H1 (cell line): ENCODE results near the gene TTBK1. TPM values are rescaled to one million over a fixed set of nuclear protein-coding genes. Genes with fewer than 3 reads are reported as not detected.

Experiments
- CTCF ChIA-PET: fragments of 300-600 bp; sonication (Branson Sonifier 250); formaldehyde crosslinking; loops from one replicate; lab custom pipeline; 2021; ENCODE audit not compliant: partially characterized antibody; lab: Charles Lee
- POLR2A ChIA-PET: fragments of 300-600 bp; sonication (Branson Sonifier 250); formaldehyde crosslinking; loops from one replicate; lab custom pipeline; 2021; ENCODE audit warnings: inconsistent platforms; ENCODE audit not compliant: partially characterized antibody; lab: Charles Lee
- DNase-seq, 2 experiments: peaks; one replicate each; pipeline versions ENCODE4 v3.0.0 to v3.0.0-alpha.2; 2010 to 2022; ENCODE audit warnings: low spot score in 2 of 2, low read depth in 1 of 2, mixed read lengths in 1 of 2
- FAIRE-seq: peaks from 2 replicates; lab custom pipeline; 2011; peaks lifted over from hg19 to GRCh38; lab: Jason Lieb, UNC
- H2AFZ ChIP-seq: 2 replicates; pipeline ENCODE4 v1.8.1; 2012; ENCODE audit warnings: low read length, inconsistent platforms
- H2AK5ac ChIP-seq: 2 replicates; pipeline ENCODE4 v1.6.1; 2013; ENCODE audit warnings: low read depth, low read length
- H2BK120ac ChIP-seq: replicated peaks from 2 replicates; pipeline ENCODE3; 2013; ENCODE audit warnings: low read depth, low read length, inconsistent platforms
- H2BK12ac ChIP-seq: 2 replicates; pipeline ENCODE4 v1.6.1; 2013; ENCODE audit warnings: low read depth, low read length
- H2BK15ac ChIP-seq: 2 replicates; pipeline ENCODE4 v1.6.1; 2013; ENCODE audit warnings: low read length
- H2BK20ac ChIP-seq: 2 replicates; pipeline ENCODE4 v1.6.1; 2013; ENCODE audit warnings: low read length
- H2BK5ac ChIP-seq: 2 replicates; pipeline ENCODE4 v1.6.1; 2013; ENCODE audit warnings: low read depth, low read length
- H3K14ac ChIP-seq: 2 replicates; pipeline ENCODE4 v1.6.1; 2013; ENCODE audit warnings: inconsistent platforms; ENCODE audit not compliant: insufficient read length
- H3K18ac ChIP-seq: 2 replicates; pipeline ENCODE4 v1.6.1; 2013; ENCODE audit warnings: low read length; ENCODE audit errors: extremely low read depth
- H3K23ac ChIP-seq: 2 replicates; pipeline ENCODE4 v1.6.1; 2013; ENCODE audit warnings: inconsistent platforms; ENCODE audit not compliant: insufficient read length
- H3K23me2 ChIP-seq: 2 replicates; pipeline ENCODE4 v1.6.1; 2013; ENCODE audit warnings: low read depth, low read length
- H3K27ac ChIP-seq: 2 replicates; pipeline ENCODE4 v1.6.1; 2011; ENCODE audit warnings: low read depth, low read length, inconsistent platforms
- H3K27me3 ChIP-seq, 4 experiments: replicated peaks in 1 of 4; 1 replicate in 1 of 4; 2 replicates in 3 of 4; pipeline versions ENCODE4 v1.6.1 to v1.8.1; 2011 to 2013; ENCODE audit warnings: low read length in 3 of 4, mild to moderate bottlenecking in 3 of 4, inconsistent platforms in 2 of 4, mixed read lengths in 2 of 4, moderate library complexity in 1 of 4; ENCODE audit not compliant: control insufficient read depth in 3 of 4, insufficient read depth in 3 of 4; ENCODE audit errors: extremely low read depth in 1 of 4
- H3K36me3 ChIP-seq, 4 experiments: 2 replicates each; pipeline versions ENCODE4 v1.6.1 to v1.8.1; 2011 to 2013; ENCODE audit warnings: mild to moderate bottlenecking in 4 of 4, low read length in 3 of 4, moderate library complexity in 2 of 4, control low read depth in 1 of 4, inconsistent platforms in 1 of 4; ENCODE audit not compliant: insufficient read depth in 4 of 4, control insufficient read depth in 2 of 4
- H3K4ac ChIP-seq: replicated peaks from 2 replicates; pipeline ENCODE3; 2013; ENCODE audit warnings: low read length, low read depth, mixed read lengths, inconsistent platforms; ENCODE audit not compliant: insufficient read length
- H3K4me1 ChIP-seq, 4 experiments: replicated peaks in 1 of 4; 1 replicate in 1 of 4; 2 replicates in 3 of 4; pipeline versions ENCODE4 v1.6.1 to v1.8.1; 2011 to 2013; ENCODE audit warnings: low read length in 3 of 4, inconsistent platforms in 2 of 4, mixed read lengths in 1 of 4; ENCODE audit not compliant: insufficient read depth in 4 of 4, control insufficient read depth in 3 of 4
- H3K4me2 ChIP-seq, 2 experiments: 2 replicates each; pipeline versions ENCODE4 v1.6.1 to v1.8.1; 2011 to 2013; ENCODE audit warnings: low read depth in 2 of 2, low read length in 2 of 2, control low read depth in 1 of 2, inconsistent platforms in 1 of 2, mild to moderate bottlenecking in 1 of 2; ENCODE audit not compliant: insufficient read depth in 1 of 2
- H3K4me3 ChIP-seq, 4 experiments: fragments of 200-600, 300-600 bp in 1 of 4; sonication (generic), shearing (Covaris generic), sonication (Bioruptor Twin) in 1 of 4; 2 replicates each; pipeline versions ENCODE4 v1.5.1 to v1.8.1; 2011 to 2016; ENCODE audit warnings: low read length in 4 of 4, low read depth in 3 of 4, control low read depth in 2 of 4, inconsistent platforms in 2 of 4, mild to moderate bottlenecking in 2 of 4, mixed read lengths in 1 of 4, moderate library complexity in 1 of 4; ENCODE audit not compliant: insufficient read depth in 2 of 4; ENCODE audit errors: extremely low read depth in 1 of 4
- H3K56ac ChIP-seq: replicated peaks from 2 replicates; pipeline ENCODE3; 2013; ENCODE audit warnings: low read depth, mild to moderate bottlenecking, mixed read lengths, low read length, inconsistent platforms; ENCODE audit not compliant: insufficient read length
- H3K79me1 ChIP-seq: 2 replicates; pipeline ENCODE4 v1.6.1; 2013; ENCODE audit warnings: low read depth, low read length, control low read depth
- H3K79me2 ChIP-seq, 2 experiments: 2 replicates each; pipeline versions ENCODE4 v1.6.1 to v1.8.1; 2012 to 2013; ENCODE audit warnings: low read length in 2 of 2, mild to moderate bottlenecking in 2 of 2, inconsistent platforms in 1 of 2; ENCODE audit not compliant: insufficient read depth in 2 of 2, control insufficient read depth in 1 of 2
- H3K9ac ChIP-seq, 4 experiments: replicated peaks in 1 of 4; 1 replicate in 1 of 4; 2 replicates in 3 of 4; pipeline versions ENCODE4 v1.6.1 to v1.8.1; 2011 to 2013; ENCODE audit warnings: low read depth in 3 of 4, low read length in 3 of 4, control low read depth in 2 of 4, mild to moderate bottlenecking in 2 of 4, moderate library complexity in 2 of 4, inconsistent platforms in 1 of 4; ENCODE audit errors: extremely low read depth in 1 of 4
- H3K9me3 ChIP-seq, 2 experiments: 2 replicates each; pipeline versions ENCODE4 v1.6.1 to v1.8.1; 2012 to 2013; ENCODE audit warnings: mild to moderate bottlenecking in 2 of 2, moderate library complexity in 2 of 2, control low read depth in 1 of 2, inconsistent platforms in 1 of 2, low read depth in 1 of 2, low read length in 1 of 2, mixed read lengths in 1 of 2; ENCODE audit not compliant: insufficient read depth in 2 of 2
- H4K20me1 ChIP-seq, 2 experiments: replicated peaks in 1 of 2; 2 replicates each; pipeline versions ENCODE3 to v1.8.1; 2011 to 2013; ENCODE audit warnings: inconsistent platforms in 2 of 2, low read length in 2 of 2, mild to moderate bottlenecking in 1 of 2; ENCODE audit not compliant: insufficient read depth in 2 of 2, control insufficient read depth in 1 of 2
- H4K5ac ChIP-seq: 2 replicates; pipeline ENCODE4 v1.6.1; 2013; ENCODE audit warnings: low read length, low read depth, mixed read lengths, inconsistent platforms; ENCODE audit not compliant: insufficient read length
- H4K8ac ChIP-seq: 2 replicates; pipeline ENCODE4 v1.8.0; 2013; ENCODE audit warnings: mild to moderate bottlenecking, moderate library complexity, low read length, inconsistent platforms; ENCODE audit not compliant: insufficient read depth; ENCODE audit errors: extremely low read depth
- H4K91ac ChIP-seq: replicated peaks from 2 replicates; pipeline ENCODE3; 2013; ENCODE audit warnings: low read length, mixed read lengths, inconsistent platforms; ENCODE audit not compliant: insufficient read length
- ATF3 ChIP-seq: IDR thresholded peaks from 2 replicates; pipeline ENCODE4 v1.6.1; 2011; ENCODE audit warnings: low read depth, mild to moderate bottlenecking, low read length; ENCODE audit not compliant: insufficient read depth
- CBX5 ChIP-seq: fragments of 300-800, 300-1000 bp; sonication (generic); IDR thresholded peaks from 2 replicates; pipeline ENCODE4 v1.7.1; 2016; ENCODE audit warnings: antibody characterized with exemption, low read length, low read depth
- EZH2 ChIP-seq: fragments of 200-600 bp; sonication (generic); IDR thresholded peaks from 2 replicates; pipeline ENCODE4 v1.7.1; 2012; ENCODE audit warnings: low read depth, mild to moderate bottlenecking, moderate library complexity, low read length, inconsistent platforms; ENCODE audit not compliant: severe bottlenecking
- GTF2F1 ChIP-seq: IDR thresholded peaks from 2 replicates; pipeline ENCODE4 v1.6.1; 2012; ENCODE audit warnings: low read depth, low read length, improper control_type of control experiment, borderline replicate concordance
- NANOG ChIP-seq: IDR thresholded peaks from 2 replicates; pipeline ENCODE4 v1.6.1; 2011; ENCODE audit warnings: low read length, low read depth, mild to moderate bottlenecking, inconsistent platforms; ENCODE audit not compliant: insufficient read depth, poor library complexity, severe bottlenecking
- PHF8 ChIP-seq: fragments of 200-600 bp; sonication (generic); conservative IDR thresholded peaks from 2 replicates; pipeline ENCODE4 v1.7.1; 2012; ENCODE audit warnings: low read depth, mild to moderate bottlenecking, inconsistent platforms, low read length, moderate library complexity
- POLR2AphosphoS5 ChIP-seq: IDR thresholded peaks from 2 replicates; pipeline ENCODE4 v1.6.1; 2011; ENCODE audit warnings: low read depth, low read length
- SIX5 ChIP-seq: IDR thresholded peaks from 2 replicates; pipeline ENCODE4 v1.6.1; 2011; ENCODE audit warnings: mild to moderate bottlenecking, low read depth, low read length
- SP1 ChIP-seq: IDR thresholded peaks from 2 replicates; pipeline ENCODE4 v1.6.1; 2011; ENCODE audit warnings: low read depth, low read length
- TCF12 ChIP-seq: IDR thresholded peaks from 2 replicates; pipeline ENCODE4 v1.6.1; 2011; ENCODE audit warnings: low read depth, mild to moderate bottlenecking, low read length
- WGBS, 2 experiments: shearing (Covaris generic) in 1 of 2; methylation state at CpG; one replicate each; pipeline versions ENCODE4 v1.1.6 to v1.1.7; 2013 to 2015; ENCODE audit warnings: low lambda C conversion rate in 2 of 2, mixed read lengths in 2 of 2, inconsistent platforms in 1 of 2, low coverage in 1 of 2, missing lambda C conversion rate in 1 of 2; ENCODE audit not compliant: insufficient replicate concordance in 2 of 2, insufficient coverage in 1 of 2, insufficient read length in 1 of 2; ENCODE audit errors: extremely low coverage in 1 of 2, missing lambda C conversion rate in 1 of 2; 5-methylcytosine and 5-hydroxymethylcytosine counted together
- polyA plus RNA-seq, 7 experiments: library from polyadenylated mRNA; depleted of rRNA in 3 of 7; stranded (reverse) in 5 of 7; unstranded in 2 of 7; fragments of >200 nt in 5 of 7; fragments of 200-250 nt in 2 of 7; gene quantifications; 1 replicate in 5 of 7; 2 replicates in 1 of 7; 4 replicates in 1 of 7; pipeline versions ENCODE4 v1.2.1 to v1.2.3, GENCODE V29; 2011 to 2013; ENCODE audit warnings: missing spikeins in 2 of 7, mixed read lengths in 2 of 7
- total RNA-seq: library from RNA; stranded (reverse); fragmentation: NEBNext Ultra II Directional; extraction: Animal tissue kit (Norgen Biotek cat#: 25700); gene quantifications from 2 replicates; pipeline ENCODE4 v1.2.1, GENCODE V29; 2021
- TF ChIP-seq, protein P1 (sequence below), 3 experiments: IDR thresholded peaks; 1 replicate in 2 of 3; 2 replicates in 1 of 3; pipeline versions ENCODE4 v1.5.1 to v1.6.1; 2011; ENCODE audit warnings: low read length in 3 of 3, mild to moderate bottlenecking in 3 of 3, inconsistent platforms in 2 of 3, low read depth in 1 of 3, moderate library complexity in 1 of 3; ENCODE audit not compliant: insufficient read depth in 1 of 3; ENCODE audit errors: control extremely low read depth in 1 of 3

TTBK1 gene
- total and polyA plus RNA-seq, 2 of the 8 experiments (the other 6 are each of a cell fraction or from before 2014, with no cell fraction given), result 0.53 to 1.6 TPM

DNA sequence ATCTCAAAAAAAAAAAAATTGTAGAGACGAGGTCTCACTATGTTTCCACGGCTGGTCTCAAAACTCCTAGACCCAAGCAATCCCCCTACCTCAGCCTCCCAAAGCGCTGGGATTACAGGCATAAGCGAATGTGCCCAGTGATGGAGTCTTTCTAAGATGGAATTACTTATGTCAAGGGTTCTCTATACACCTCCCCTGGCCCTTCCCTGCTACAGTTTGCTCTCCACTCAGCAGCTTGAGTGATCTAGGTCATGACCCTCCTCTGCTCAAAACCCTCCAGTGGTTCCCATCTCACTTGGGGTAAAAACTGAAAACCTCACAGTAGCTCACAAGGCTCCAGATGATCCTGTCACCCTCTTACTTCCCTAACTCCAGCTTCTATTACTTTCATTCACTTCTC is 12.2 kb upstream of the TTBK1 start:
- peaks cover 0 to 4% (median 4%) of the 10 kb centered on the region in 4 experiments; a peak in 4 of 7 replicates for H3K4me1 ChIP-seq
- ChIA-PET POLR2A (no interaction called here), CTCF (interaction anchor here (0.6 to 5.6 kb wide), 8 partner anchors 10 to 1004 kb away, joined by 3 to 33 read pairs (median 8); no protein-coding TSS in a partner anchor)
- no peak overlapping the region for H2BK5ac ChIP-seq
- H2BK20ac ChIP-seq, result no peak overlapping the region
- H4K8ac ChIP-seq, result no peak overlapping the region
- H2AFZ ChIP-seq, result no peak overlapping the region
- H4K91ac ChIP-seq, result no peak overlapping the region
- H3K23ac ChIP-seq, result no peak overlapping the region
- H3K79me1 ChIP-seq, result no peaks in the 10 kb centered on the region
- H3K9ac ChIP-seq, result no peak overlapping the region
- no peak overlapping the region for H3K27ac ChIP-seq
- H3K4me3 ChIP-seq, result no peak overlapping the region
- no peaks in the 10 kb centered on the region for H3K9me3 ChIP-seq
- no peak for FAIRE-seq
- no peak for DNase-seq
- H3K18ac ChIP-seq, result no peak overlapping the region
- H3K23me2 ChIP-seq, result peaks cover 5% of the 10 kb centered on the region; the same call in 1 of the 2 replicates
- H3K14ac ChIP-seq, result no peak overlapping the region
- H3K79me2 ChIP-seq, result no peaks in the 10 kb centered on the region
- no peak overlapping the region for H2BK15ac ChIP-seq
- no peak overlapping the region for H3K4ac ChIP-seq
- H3K36me3 ChIP-seq, result no peaks in the 10 kb centered on the region
- H2BK12ac ChIP-seq, result no peak overlapping the region
- H4K20me1 ChIP-seq, result no peaks in the 10 kb centered on the region
- H2AK5ac ChIP-seq, result no peak overlapping the region
- H2BK120ac ChIP-seq, result no peak overlapping the region
- no peak overlapping the region for H4K5ac ChIP-seq
- H3K56ac ChIP-seq, result no peak overlapping the region
- peaks cover 3 to 22% (median 17%) of the 10 kb centered on the region in 4 experiments for H3K27me3 ChIP-seq
- WGBS, 2 experiments, result 88% methylated on average over 4 of the region's 4 CpGs; no CpG with 5 or more reads in 1 of the 2 experiments
- no peak overlapping the region for H3K4me2 ChIP-seq
- TF ChIP-seq, protein P1, sequence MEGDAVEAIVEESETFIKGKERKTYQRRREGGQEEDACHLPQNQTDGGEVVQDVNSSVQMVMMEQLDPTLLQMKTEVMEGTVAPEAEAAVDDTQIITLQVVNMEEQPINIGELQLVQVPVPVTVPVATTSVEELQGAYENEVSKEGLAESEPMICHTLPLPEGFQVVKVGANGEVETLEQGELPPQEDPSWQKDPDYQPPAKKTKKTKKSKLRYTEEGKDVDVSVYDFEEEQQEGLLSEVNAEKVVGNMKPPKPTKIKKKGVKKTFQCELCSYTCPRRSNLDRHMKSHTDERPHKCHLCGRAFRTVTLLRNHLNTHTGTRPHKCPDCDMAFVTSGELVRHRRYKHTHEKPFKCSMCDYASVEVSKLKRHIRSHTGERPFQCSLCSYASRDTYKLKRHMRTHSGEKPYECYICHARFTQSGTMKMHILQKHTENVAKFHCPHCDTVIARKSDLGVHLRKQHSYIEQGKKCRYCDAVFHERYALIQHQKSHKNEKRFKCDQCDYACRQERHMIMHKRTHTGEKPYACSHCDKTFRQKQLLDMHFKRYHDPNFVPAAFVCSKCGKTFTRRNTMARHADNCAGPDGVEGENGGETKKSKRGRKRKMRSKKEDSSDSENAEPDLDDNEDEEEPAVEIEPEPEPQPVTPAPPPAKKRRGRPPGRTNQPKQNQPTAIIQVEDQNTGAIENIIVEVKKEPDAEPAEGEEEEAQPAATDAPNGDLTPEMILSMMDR (IDR thresholded peaks at IDR 0.05; ENCODE audit: control extremely low read depth in 1 of 3, insufficient read depth in 1 of 3, low read depth in 1 of 3, low read length in 3 of 3), result no peak
- TF ChIP-seq NANOG, result no peak
- no peak for TF ChIP-seq CBX5
- TF ChIP-seq ATF3, result no peak
- no peak for TF ChIP-seq SP1
- no peak for TF ChIP-seq PHF8
- no peak for TF ChIP-seq POLR2AphosphoS5
- TF ChIP-seq TCF12, result no peak
- no peak for TF ChIP-seq EZH2
- TF ChIP-seq GTF2F1, result no peak
- no peak for TF ChIP-seq SIX5
